Measurements from ENCODE around the gene ANO10.

- TF ChIP-seq, protein P1, sequence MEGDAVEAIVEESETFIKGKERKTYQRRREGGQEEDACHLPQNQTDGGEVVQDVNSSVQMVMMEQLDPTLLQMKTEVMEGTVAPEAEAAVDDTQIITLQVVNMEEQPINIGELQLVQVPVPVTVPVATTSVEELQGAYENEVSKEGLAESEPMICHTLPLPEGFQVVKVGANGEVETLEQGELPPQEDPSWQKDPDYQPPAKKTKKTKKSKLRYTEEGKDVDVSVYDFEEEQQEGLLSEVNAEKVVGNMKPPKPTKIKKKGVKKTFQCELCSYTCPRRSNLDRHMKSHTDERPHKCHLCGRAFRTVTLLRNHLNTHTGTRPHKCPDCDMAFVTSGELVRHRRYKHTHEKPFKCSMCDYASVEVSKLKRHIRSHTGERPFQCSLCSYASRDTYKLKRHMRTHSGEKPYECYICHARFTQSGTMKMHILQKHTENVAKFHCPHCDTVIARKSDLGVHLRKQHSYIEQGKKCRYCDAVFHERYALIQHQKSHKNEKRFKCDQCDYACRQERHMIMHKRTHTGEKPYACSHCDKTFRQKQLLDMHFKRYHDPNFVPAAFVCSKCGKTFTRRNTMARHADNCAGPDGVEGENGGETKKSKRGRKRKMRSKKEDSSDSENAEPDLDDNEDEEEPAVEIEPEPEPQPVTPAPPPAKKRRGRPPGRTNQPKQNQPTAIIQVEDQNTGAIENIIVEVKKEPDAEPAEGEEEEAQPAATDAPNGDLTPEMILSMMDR (IDR thresholded peaks at IDR 0.05 in 8 of 11, conservative IDR thresholded peaks at IDR 0.05 in 3 of 11) = no peak
- TF ChIP-seq POLR2A (IDR thresholded peaks at IDR 0.05) (no peak), POLR2AphosphoS5 (IDR thresholded peaks at IDR 0.05) (no peak)
These were observed 195.4 kb downstream of the ANO10 start for GRCh38 chr3:43426388-43426787.

Measured in spleen (tissue), 7 donors.